Amygdala (tissue), 56 donors: ENCODE results near the gene TP53BP2.
"Not testable (repeated sequence)": the region's sequence is repeated elsewhere in the genome, so short reads cannot be mapped to it uniquely, and the experiment has no call there.

Experiments
- DNase-seq, 56 donors: peaks; one replicate each; lab custom pipeline; 2025; lab: John Stamatoyannopoulos, UW

The TP53BP2 gene, protein sequence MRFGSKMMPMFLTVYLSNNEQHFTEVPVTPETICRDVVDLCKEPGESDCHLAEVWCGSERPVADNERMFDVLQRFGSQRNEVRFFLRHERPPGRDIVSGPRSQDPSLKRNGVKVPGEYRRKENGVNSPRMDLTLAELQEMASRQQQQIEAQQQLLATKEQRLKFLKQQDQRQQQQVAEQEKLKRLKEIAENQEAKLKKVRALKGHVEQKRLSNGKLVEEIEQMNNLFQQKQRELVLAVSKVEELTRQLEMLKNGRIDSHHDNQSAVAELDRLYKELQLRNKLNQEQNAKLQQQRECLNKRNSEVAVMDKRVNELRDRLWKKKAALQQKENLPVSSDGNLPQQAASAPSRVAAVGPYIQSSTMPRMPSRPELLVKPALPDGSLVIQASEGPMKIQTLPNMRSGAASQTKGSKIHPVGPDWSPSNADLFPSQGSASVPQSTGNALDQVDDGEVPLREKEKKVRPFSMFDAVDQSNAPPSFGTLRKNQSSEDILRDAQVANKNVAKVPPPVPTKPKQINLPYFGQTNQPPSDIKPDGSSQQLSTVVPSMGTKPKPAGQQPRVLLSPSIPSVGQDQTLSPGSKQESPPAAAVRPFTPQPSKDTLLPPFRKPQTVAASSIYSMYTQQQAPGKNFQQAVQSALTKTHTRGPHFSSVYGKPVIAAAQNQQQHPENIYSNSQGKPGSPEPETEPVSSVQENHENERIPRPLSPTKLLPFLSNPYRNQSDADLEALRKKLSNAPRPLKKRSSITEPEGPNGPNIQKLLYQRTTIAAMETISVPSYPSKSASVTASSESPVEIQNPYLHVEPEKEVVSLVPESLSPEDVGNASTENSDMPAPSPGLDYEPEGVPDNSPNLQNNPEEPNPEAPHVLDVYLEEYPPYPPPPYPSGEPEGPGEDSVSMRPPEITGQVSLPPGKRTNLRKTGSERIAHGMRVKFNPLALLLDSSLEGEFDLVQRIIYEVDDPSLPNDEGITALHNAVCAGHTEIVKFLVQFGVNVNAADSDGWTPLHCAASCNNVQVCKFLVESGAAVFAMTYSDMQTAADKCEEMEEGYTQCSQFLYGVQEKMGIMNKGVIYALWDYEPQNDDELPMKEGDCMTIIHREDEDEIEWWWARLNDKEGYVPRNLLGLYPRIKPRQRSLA

DNA sequence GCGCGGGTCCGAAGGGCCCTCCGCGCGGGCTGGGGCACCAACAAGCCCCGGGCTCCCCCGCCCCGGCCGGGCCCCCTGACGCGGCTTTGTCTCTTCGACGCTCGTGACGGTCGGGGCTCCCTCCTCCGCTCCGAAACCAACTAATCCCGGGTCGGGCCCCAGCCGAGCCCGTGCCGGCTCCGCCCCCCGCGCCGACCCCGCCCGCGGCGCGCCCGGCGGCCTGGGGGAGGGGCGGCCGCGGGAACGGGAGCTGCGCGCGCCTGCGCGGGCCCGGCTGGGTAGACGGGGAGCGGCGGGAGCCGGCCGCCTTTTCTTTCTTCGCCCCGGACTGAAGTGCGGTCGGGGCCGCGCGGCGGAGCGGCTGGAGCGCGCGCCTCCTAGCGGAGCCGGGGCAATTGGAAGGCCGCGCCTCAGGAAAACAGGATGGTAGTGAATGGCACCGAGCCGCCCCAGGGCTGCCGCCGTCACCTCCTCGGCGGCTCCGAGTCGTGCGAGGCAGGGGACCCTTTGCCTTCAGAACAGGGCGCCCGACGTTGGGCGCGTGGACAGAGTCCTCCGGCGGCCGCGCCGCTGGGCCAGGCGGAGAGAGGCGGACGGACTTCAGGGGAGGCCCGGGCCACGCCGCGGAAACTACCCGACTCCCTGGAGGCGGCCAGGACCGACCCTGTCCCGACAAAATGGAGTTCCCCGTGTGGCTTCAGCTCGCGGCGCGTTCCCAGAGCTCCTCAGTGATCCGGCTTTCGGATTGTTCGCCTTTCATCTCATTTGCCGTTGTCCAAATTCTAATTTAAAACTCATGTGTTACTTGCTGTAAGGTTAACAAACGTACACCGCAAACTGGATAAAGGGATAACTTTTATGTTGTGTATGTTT, at the start of gene TP53BP2:
Gene TP53BP2, minus strand, starts transcription at position 138 of the 873 bp plus-strand sequence. CDS start 267 bp downstream, outside the sequence.
- peak in 54 of 56 donors; percentile 33 to 97 (median 82) for DNase-seq

DNA sequence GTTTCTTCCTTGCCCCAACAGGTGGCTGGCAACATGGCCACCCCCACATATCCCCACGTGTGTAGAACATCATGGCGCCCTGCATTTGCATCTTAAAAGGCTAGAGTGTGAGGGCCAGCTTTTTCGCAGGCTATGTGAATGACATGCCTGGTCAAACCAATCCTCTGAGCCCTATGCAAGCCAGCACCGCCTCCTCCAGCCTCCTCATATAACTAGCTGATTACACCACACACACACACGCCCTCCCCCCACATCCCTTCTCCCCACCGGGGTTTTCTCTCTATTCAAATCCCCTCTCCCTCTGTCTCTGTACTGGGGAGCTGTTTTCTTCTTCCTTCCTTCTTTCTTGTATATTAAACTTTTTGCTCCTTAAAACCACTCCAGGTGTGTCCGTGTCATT, 44.7 kb upstream of the TP53BP2 start:
- DNase-seq = not testable (repeated sequence)

DNA sequence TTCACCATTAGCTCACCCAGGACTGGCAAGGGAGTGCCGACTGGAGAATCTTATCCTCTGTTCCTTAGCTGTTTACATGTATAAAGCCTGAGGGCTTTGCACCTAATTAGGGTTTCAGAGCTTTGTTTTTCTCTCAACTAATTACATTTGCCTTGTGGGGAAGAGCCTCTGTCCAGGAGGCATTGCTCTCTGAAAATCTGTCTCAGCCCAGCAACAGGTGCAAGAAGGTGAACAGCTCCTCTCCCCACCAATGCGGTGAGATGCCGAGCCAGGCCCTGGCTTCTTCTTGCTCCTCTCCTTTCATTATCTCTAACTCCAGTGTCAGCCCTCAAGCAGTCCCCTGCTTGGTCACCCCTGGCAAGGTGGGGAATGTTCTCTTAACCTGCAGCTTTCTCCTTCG, 43.6 kb upstream of the TP53BP2 start:
- not testable (repeated sequence) for DNase-seq

DNA sequence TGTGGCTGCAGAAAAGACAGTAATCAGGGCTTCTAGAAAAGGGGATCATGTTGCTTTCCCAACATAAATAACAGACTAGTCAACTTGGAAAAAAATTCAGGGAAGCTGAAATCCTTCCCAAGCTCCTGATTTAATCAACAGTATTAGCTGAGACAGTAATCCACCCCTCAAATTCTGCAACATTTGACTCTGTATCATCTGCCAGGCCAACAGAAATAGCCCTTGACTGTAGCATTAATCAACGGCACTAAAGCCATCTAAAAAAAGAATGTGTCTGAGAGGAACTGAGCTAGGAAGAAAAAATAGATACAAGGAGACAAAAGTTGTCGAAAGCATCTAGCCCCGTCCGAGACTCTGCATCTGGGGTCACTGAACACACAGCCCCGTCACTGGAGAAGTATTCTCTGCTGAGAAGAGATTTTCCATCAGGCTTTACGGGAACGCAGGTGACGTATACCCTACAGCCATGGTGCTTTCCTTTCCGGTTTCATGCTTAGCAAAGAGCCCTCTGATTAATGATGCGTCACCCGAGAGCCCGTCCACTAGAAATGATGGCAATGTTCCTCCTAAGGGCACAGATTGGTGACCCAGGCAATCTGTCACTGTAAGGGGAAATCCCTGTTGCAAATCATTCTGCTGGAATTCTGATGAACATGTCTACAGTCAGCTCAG, 42.1 kb upstream of the TP53BP2 start:
- no peak for DNase-seq

DNA sequence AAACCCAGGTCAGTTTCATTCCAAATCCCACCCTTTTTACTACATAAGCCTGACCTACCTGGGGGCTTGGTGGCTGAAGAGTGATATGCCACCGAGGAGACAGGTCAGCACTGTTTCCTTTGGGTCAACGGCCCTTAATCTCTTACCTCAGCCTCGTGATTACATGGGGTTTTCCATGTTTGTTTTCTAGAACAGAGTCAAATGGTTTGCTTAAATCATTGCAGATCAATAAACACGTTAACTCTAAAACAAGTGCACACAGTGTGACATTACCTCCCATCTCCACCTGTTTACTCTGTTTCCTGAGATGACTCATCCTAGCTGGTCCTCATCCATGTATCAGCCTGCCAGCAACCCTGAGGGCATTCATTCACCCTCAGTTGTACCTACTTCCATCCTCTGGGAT, 40.8 kb upstream of the TP53BP2 start:
- no peak for DNase-seq

DNA sequence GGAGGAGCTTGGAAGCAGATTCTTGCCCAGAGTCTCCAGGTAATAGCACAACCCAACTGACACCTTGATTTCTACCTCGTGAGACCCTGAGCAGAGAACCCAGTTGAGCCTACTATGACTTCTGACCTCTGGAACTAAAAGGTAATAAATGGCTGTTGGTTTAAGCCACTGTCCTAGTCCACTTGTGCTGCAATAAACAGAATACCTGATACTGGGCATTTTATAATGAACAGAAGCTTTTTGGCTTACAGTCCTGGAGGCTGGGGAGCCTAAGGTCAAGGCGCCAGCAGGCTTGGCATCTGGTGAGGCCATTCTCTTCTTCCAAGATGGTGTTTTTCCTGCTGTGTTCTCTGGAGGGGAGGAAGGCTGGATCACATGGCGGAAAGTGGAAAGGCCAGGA, 39.9 kb upstream of the TP53BP2 start:
- no peak for DNase-seq

DNA sequence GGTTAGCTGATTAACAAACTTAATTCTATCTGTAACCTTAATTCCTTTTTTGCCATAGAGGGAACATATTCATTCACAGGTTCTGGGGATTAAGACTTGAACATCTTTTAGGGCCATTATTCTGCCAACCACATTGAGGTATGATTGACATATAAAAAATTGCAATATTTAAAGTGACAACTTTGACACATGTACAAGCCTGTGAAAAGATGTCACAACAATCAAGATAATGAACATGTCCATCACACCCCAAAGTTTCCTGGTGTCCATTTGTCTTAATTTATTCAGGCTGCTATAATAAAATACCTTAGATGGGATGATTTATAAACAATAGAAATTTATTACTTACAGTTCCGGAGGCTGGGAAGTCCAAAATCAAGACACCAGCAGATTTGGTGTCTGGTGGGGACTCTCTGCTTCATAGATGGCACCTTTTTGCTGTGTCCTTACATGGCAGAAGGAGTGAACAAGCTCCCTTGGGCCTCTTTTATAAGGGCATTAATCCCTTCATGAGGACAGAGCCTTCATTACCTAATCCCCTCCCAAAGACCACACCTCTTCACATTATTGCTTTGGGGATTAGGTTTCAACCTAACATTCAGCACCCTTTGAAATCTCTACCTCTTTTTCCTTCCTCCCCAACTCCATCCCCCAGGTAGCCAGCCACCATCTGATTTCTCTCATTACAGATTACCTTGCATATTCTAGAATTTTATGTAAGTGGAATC, 33.0 kb upstream of the TP53BP2 start:
- no peak for DNase-seq

DNA sequence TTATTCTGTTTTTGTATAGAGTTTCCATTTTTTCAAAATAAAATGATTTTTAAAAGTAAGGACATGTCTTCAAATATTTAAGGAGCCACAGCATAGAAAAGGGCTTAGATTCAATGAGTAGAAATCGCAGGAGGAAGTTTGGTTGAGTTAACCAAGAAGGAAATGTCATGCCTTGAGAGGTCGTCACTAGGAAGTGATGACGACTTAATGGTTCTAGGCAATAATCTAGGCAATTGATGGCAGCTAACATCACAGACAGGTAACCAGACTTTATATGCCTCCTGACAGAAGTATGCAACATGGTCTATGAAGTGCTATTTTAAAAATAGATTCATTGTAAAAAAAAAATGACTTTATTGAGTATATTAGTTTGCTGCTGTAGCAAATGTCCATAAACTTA, 32.1 kb upstream of the TP53BP2 start:
- DNase-seq = no peak

DNA sequence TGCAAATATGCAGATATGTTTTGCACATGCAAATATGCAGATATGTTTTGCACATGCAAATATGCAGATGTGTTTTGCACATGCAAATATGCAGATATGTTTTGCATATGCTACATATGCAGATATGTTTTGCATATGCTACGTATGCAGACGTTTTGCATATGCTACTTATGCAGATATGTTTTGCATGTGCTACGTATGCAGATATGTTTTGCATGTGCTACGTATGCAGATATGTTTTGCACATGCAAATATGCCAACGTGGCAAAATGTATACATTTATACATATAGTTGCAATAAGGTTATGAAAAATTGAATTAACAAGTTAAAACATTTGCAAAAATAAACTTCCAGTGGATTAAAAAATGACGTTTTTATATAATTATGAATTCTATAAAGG, 30.8 kb upstream of the TP53BP2 start:
- DNase-seq = no peak

DNA sequence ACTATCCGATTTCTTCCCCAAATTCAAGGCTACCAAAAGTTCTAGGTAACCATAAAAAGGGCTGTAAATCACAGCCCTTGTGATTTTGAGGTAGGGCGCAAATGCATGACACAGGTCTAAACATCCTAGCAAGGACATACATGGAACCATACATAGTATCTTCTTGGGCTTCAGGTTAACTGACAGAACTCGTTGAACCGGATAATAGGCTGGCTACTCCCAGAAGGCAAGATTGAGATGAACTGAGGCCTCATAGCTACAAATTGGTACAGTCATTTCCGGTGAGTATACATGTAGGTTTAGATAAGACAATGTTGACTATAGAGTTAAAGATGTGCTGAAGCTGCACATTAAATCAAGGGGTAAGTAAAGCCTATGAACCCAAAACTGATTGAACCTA, 27.3 kb upstream of the TP53BP2 start:
- DNase-seq = no peak

DNA sequence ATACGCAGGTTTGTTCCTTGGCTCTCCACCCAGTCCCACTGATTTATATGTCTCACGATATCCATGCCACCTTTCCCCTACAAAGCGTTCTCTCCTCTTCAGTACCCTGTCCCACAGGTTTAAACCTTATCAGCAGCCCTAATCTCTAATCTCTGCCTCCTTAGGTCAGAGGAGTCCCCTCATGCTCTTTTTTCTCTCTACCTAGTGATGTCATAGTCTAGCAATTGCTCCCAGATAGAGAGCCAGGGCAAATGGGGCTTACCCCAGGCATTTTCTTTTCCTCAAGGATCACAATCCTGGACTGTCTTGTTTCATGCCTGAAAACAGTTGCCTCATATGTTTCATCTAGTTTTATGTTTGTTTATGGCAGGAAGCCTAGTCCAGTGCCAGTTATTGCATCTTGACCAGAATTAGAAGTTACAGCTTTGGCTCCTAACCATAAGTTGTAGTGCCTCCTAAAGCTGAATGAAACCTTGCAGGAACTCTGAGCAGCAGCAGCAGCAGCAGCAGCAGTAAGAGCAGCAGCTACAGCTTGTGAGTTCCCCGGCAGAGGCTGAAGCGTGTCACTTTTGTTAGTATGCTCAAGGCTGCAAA, 26.7 kb upstream of the TP53BP2 start:
- DNase-seq = no peak

DNA sequence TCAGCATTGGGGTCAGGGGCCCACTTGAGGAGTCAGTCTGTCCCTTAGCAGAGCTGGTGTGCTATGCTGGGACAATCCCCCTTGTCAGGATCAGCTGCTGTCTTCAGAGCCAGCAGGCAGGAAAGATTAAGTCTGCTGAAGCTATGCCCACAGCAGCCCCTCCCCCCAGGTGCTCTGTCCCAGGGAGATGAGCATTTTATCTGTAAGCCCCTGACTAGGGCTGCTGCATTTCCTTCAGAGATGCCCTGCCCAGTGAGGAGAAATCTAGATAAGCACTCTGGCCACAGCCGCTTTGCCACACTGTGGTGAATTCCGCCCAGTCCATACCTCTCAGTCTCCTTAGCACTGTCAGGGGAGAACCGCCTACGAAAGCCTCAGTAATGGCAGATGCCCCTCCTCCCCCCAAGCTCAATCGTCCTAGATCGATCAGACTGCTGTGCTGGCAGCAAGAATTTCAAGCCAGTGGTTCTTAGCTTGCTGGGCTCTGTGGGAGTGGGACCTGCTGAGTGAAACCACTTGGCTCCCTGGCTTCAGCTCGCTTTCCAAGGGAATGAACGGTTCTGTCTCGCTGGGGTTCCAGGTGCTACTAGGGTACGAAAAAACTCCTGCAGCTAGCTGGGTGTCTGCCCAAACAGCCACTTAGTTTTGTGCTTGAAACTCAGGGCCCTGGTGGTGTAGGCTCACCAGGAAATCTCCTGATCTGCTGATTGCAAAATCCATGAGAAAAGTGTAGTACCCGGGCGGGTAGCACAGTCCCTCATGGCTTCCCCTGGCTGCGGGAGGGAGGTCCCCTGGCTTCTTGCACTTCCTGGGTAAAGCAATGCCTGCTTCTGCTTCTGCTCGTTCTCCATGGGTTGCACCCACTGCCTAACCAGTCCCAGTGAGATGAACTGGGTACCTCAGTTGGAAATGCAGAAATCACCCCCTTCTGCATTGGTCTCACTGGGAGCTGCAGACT, 25.1 kb upstream of the TP53BP2 start:
- peak in 3 of 56 donors; percentile 2 to 6 (median 4) for DNase-seq

DNA sequence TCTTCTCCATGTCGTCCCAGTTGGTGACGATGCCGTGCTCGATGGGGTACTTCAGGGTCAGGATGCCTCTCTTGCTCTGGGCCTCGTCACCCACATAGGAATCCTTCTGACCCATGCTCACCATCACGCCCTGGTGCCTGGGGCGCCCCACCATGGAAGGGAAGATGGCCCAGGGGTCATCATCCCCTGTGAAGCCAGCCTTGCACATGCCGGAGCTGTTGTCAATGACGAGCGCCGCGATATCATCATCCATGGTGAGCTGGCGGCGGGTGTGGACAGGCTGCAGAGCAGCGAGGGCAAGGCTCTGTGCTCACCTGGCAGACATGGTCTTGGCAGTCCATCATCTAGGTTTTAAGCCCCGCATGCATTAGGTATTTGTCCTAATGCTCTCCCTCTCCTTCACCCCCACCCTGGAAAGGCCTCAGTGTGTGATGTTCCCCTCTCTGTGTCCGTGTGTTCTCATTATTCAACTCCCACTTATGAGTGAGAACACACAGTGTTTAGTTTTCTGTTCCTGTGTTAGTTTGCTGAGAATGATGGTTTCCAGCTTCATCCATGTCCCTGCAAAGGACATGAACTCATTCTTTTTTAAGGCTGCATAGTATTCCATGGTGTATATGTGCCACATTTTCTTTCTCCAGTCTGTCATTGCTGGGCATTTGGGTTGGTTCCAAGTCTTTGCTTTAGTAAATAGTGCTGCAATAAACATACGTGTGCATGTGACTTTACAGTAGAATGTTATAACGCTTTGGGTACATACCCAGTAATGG, 19.0 kb upstream of the TP53BP2 start:
- DNase-seq = not testable (repeated sequence)

DNA sequence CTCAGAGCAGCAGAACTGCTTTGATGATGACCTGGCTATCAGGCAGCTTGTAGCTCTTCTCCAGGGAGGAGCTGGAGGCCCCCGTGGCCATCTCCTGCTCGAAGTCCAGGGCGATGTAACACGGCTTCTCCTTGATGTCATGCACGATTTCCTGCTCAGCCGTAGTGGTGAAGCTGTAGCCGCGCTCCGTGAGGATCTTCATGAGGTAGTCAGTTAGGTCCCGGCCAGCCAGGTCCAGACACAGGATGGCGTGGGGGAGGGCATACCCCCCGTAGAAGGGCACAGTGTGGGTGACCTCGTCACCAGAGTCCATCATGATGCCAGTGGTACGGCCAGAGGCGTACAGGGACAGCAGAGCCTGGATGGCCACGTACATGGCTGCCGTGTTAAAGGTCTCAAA, 18.3 kb upstream of the TP53BP2 start:
- no peak for DNase-seq

DNA sequence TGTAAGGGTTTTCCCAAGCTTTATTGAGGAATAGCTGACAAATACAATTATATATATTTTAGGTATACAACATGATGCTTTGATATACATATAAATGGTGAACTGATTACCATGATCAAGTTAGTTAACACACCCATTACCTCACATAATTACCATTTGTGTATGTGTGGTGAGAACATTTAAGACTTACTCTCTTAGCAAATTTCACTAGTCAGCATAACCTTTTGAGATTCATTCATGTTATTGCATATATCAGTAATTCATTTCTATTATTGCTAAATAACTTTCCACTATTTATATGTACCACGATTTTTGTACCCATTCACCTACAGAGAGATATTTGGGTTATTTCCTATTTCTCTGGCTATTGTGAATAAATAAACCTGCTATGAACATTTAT, 16.2 kb upstream of the TP53BP2 start:
- no peak for DNase-seq

DNA sequence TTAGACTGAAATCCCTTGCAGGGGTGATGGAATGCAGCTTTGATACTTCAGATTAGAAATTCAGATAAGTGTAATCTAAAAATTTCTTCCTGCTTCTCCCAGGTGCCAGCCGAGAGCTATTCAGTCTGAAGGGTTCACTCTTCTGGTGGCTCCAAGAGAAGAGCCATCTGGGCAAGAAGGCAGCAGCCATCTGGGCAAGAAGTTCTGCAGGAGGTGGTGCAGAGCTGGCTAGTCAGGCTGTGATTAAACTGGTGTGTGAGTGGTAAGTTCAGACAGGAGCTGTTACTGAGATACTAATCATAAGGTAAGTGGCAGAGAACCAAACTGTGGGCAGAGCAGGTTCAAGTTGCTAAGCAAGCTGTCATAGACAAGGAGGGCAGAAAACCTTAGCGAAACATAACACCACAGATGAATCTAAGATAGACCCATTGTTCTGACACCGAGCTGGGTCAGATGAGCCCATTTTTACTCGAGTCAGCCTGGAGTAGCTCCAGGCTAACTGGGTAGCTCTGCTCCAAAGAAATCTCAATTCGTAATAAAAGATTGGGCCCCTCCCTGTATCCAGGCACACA, 14.4 kb upstream of the TP53BP2 start:
- peak in 2 of 56 donors; percentile 11 to 25 for DNase-seq
